Measurements from ENCODE around the gene C2CD2L.

C2CD2L gene

DNA sequence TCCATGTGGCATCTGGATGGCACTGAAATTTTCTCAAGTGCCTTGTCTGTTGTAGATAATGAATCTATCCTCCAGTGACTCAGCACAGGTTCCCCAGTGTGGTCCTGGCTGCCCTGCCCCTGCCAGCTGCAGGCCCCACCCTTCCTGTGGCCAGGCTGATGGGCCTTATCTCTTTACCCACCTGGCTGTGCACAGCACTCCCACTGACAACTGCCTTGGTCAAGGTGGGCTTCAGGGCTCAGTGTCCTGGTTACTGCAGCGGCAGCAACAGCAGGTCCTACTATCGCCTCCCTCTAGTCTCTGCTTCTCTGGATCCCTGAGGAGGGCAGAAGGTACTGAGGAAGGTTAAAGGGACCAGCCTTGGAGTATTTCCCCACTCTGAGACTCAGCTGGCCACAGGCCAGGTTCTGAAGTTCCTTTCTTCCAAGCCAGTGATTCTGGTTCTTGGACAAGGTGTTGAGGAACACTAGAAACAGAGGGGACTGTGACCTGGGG is 19.4 kb upstream of the C2CD2L start:
- no peak for DNase-seq (ENCODE audit: low spot score)
- in situ Hi-C loops (cut with MboI; ENCODE audit: low sequenced_read_pairs, unreplicated experiment), result no loop called here
- TF ChIP-seq, protein P1, sequence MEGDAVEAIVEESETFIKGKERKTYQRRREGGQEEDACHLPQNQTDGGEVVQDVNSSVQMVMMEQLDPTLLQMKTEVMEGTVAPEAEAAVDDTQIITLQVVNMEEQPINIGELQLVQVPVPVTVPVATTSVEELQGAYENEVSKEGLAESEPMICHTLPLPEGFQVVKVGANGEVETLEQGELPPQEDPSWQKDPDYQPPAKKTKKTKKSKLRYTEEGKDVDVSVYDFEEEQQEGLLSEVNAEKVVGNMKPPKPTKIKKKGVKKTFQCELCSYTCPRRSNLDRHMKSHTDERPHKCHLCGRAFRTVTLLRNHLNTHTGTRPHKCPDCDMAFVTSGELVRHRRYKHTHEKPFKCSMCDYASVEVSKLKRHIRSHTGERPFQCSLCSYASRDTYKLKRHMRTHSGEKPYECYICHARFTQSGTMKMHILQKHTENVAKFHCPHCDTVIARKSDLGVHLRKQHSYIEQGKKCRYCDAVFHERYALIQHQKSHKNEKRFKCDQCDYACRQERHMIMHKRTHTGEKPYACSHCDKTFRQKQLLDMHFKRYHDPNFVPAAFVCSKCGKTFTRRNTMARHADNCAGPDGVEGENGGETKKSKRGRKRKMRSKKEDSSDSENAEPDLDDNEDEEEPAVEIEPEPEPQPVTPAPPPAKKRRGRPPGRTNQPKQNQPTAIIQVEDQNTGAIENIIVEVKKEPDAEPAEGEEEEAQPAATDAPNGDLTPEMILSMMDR (IDR thresholded peaks at IDR 0.05; ENCODE audit: borderline replicate concordance, control extremely low read depth, extremely low read depth, insufficient read depth, missing control alignments), result no peak

DNA sequence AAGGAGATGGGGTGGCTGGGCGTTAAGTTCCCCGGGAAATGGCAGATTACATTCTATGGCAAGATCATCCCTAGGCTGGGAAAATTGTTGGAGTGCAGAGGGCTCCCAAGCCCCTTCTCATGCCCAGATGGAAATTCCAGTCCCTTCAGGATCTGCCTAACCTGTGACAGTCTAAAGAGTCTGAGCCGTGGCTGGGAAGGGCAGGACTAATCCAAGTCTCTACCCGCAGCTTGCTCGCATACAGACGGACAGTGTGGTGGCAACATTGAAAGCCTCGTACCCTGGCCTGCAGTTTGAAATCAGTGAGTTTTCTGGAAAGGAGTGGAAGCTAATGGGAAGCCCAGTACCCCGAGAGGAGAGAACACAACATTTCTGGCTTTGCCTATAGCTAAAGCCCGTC is 18.7 kb upstream of the C2CD2L start:
- DNase-seq (ENCODE audit: low spot score), result no peak
- TF ChIP-seq, protein P1 (IDR thresholded peaks at IDR 0.05; ENCODE audit: borderline replicate concordance, control extremely low read depth, extremely low read depth, insufficient read depth, missing control alignments), result no peak
- in situ Hi-C loops (cut with MboI; ENCODE audit: low sequenced_read_pairs, unreplicated experiment), result no loop called here

DNA sequence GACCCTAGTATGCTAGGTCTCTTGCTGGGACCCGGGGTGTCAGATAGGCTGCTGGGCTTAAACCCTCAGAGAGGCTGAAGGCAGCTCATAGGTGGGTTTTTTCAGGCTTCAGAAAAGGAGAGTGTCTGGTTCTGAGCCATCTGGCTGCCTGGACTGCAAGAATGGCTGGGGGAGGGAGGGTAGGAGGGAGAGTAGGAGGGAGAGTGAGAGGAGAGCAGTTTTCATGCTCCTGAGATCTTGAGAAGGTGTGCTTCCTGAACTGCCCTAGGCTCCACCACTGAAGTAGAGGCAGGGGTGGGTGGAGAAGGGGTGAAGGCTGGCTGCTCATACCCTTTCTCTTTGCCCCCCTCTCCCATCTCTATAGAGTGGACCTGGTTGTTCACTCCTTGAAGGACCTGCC is 17.8 kb upstream of the C2CD2L start:
- TF ChIP-seq, protein P1 (IDR thresholded peaks at IDR 0.05; ENCODE audit: borderline replicate concordance, control extremely low read depth, extremely low read depth, insufficient read depth, missing control alignments), result no peak
- in situ Hi-C loops (cut with MboI; ENCODE audit: low sequenced_read_pairs, unreplicated experiment), result no loop called here
- no peak for DNase-seq (ENCODE audit: low spot score)

DNA sequence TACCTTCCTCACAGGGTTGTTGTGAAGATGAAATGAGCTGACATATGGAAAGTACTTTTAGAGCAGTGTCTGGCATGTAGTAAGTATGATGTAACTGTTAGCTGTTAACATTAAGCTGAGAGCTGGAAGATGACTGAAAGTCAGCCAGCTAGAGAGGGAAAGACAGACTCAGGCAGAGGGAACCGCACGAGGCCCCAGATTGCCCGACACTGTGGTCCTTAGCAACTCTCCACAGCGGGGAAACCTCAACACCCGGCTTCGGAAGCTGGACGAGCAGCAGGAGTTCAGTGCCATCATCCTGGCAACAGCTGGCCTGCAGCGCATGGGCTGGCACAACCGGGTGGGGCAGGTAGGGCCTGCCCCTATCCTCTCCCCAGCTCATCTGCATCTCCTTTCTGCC is 16.0 kb upstream of the C2CD2L start:
- in situ Hi-C loops (cut with MboI; ENCODE audit: low sequenced_read_pairs, unreplicated experiment), result no loop called here
- TF ChIP-seq, protein P1 (IDR thresholded peaks at IDR 0.05; ENCODE audit: borderline replicate concordance, control extremely low read depth, extremely low read depth, insufficient read depth, missing control alignments), result no peak
- DNase-seq (ENCODE audit: low spot score), result no peak

DNA sequence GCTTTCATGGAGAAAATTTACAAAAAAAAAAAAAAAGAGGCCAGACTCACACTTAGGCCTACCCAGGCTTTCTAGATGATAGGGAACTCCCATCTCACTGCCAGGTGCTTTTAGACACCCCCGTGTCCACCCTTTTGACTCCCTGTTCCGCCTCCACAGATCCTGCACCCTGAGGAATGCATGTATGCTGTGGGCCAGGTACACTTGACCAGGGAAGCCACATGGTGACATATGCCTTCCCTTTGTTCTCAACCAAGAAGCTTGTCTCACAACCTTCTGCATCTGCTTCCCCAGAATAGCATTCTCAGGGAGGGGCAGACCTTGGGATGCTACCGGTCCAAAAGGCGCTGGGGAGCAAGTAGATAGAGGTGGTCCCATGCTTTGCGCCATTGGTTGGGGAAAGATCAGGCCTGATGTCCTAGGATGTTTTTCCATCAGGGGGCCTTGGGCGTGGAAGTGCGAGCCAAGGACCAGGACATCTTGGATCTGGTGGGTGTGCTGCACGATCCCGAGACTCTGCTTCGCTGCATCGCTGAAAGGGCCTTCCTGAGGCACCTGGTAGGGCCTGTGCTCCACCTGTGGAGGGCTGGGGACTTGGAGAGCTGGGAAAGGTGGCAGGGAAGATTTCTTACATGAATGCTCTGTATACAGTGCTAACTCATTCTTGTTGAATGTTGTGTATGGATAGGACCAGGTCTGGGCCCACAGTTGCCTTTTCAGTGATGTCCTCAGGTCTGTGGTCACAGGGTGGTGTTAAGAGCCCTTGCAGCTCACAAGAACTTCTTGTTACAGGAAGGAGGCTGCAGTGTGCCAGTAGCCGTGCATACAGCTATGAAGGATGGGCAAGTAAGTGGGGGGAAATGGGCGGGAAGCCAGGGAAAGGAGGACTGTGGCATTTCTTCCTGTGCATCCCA is 14.9 kb upstream of the C2CD2L start:
- no peak for DNase-seq (ENCODE audit: low spot score)
- in situ Hi-C loops (cut with MboI; ENCODE audit: low sequenced_read_pairs, unreplicated experiment), result no loop called here
- TF ChIP-seq, protein P1 (IDR thresholded peaks at IDR 0.05; ENCODE audit: borderline replicate concordance, control extremely low read depth, extremely low read depth, insufficient read depth, missing control alignments), result no peak

DNA sequence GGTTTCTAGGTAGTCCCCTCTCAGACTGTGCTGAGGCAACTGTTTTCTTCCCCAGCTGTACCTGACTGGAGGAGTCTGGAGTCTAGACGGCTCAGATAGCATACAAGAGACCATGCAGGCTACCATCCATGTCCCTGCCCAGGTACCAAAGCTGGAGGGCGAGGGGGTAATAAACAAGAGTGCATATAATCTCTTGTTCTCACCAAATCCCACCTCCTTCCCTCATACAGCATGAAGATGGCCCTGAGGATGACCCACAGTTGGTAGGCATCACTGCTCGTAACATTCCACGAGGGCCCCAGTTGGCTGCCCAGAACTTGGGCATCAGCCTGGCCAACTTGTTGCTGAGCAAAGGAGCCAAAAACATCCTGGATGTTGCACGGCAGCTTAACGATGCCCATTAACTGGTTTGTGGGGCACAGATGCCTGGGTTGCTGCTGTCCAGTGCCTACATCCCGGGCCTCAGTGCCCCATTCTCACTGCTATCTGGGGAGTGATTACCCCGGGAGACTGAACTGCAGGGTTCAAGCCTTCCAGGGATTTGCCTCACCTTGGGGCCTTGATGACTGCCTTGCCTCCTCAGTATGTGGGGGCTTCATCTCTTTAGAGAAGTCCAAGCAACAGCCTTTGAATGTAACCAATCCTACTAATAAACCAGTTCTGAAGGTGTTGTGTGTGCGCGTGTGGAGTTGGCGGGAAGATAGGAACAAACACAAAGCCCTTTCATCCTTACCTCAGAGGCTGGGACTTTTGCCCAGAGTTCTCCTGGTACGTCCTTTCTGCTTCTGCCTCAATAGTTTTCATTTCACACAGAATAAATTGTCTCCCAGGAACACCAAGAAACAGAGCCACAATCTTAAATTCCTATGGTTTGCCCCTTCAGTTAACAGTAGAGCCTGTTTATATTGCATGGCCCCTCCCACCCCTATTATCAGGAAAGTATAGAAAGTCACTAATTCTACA is 14.0 kb upstream of the C2CD2L start:
- TF ChIP-seq, protein P1 (IDR thresholded peaks at IDR 0.05; ENCODE audit: borderline replicate concordance, control extremely low read depth, extremely low read depth, insufficient read depth, missing control alignments), result no peak
- DNase-seq (ENCODE audit: low spot score), result no peak
- in situ Hi-C loops (cut with MboI; ENCODE audit: low sequenced_read_pairs, unreplicated experiment), result no loop called here
